Natural killer cell (primary cell): ENCODE measurements around the gene NRDE2. TPM values are rescaled to one million over a fixed set of nuclear protein-coding genes. Genes with fewer than 3 reads are reported as not detected.
A peak's percentile ranks its signal among the peaks of the same experiment; 100 is the strongest.

Experiments used
- ATAC-seq, 3 donors: fragments of 150-1000 bp in 2 of 3; fragments of 200-7000 bp in 1 of 3; cut with Tn5 transposase; 1 replicate in 1 of 3; 2 replicates in 2 of 3; pipeline ENCODE4 v1.10.0; 2021; ENCODE audit warnings: mild to moderate bottlenecking in 2 of 3, moderate library complexity in 2 of 3
- DNase-seq, 2 donors: peaks; one replicate each; pipeline versions ENCODE4 v3.0.0 to v3.0.0-alpha.2; 2013 to 2021; ENCODE audit warnings: mixed read lengths in 1 of 2
- H3K27ac ChIP-seq: one replicate; pipeline ENCODE4 v1.5.1; 2013; ENCODE audit warnings: mild to moderate bottlenecking, low read length
- H3K27me3 ChIP-seq: one replicate; pipeline ENCODE4 v1.6.1; 2013; ENCODE audit warnings: low read length; ENCODE audit not compliant: control insufficient read depth, insufficient read depth
- H3K36me3 ChIP-seq: one replicate; pipeline ENCODE4 v1.6.1; 2013; ENCODE audit warnings: low read length; ENCODE audit not compliant: control insufficient read depth, insufficient read depth
- H3K4me1 ChIP-seq: one replicate; pipeline ENCODE4 v1.6.1; 2013; ENCODE audit warnings: low read length; ENCODE audit not compliant: control insufficient read depth, insufficient read depth
- H3K4me3 ChIP-seq: one replicate; pipeline ENCODE4 v1.5.1; 2013; ENCODE audit warnings: low read length
- H3K9me3 ChIP-seq: one replicate; pipeline ENCODE4 v1.6.1; 2013; ENCODE audit warnings: low read length; ENCODE audit not compliant: control insufficient read depth, insufficient read depth
- H3K27ac Mint-ChIP-seq, 2 donors: one replicate each; pipeline ENCODE4 v1.8.0; 2022; ENCODE audit warnings: mild to moderate bottlenecking in 2 of 2, mixed read lengths in 2 of 2, moderate library complexity in 1 of 2
- H3K27me3 Mint-ChIP-seq, 2 donors: one replicate each; pipeline ENCODE4 v1.8.0; 2022; ENCODE audit warnings: low read depth in 2 of 2, mixed read lengths in 2 of 2
- H3K36me3 Mint-ChIP-seq: one replicate; pipeline ENCODE4 v1.8.0; 2022; ENCODE audit warnings: mixed read lengths
- H3K4me1 Mint-ChIP-seq, 2 donors: one replicate each; pipeline ENCODE4 v1.8.0; 2022; ENCODE audit warnings: mixed read lengths in 2 of 2
- H3K4me3 Mint-ChIP-seq: one replicate; pipeline ENCODE4 v1.8.0; 2022; ENCODE audit warnings: mild to moderate bottlenecking, moderate library complexity, mixed read lengths
- H3K9me3 Mint-ChIP-seq, 2 donors: one replicate each; pipeline ENCODE4 v1.8.0; 2022; ENCODE audit warnings: mixed read lengths in 2 of 2
- CTCF ChIP-seq: fragments of 200-600 bp; IDR thresholded peaks from one replicate; pipeline ENCODE4 v1.8.0; 2022; ENCODE audit warnings: antibody characterized with exemption
- WGBS: methylation state at CpG from one replicate; pipeline ENCODE4 v1.1.7; 2013; ENCODE audit warnings: missing lambda C conversion rate; ENCODE audit not compliant: insufficient coverage; 5-methylcytosine and 5-hydroxymethylcytosine counted together
- intact Hi-C: fragments of 100-400 bp; cut with micrococcal nuclease; formaldehyde crosslinking; loops from one replicate; pipeline ENCODE4 v1.14.2; 2022
- total RNA-seq, 4 donors: library from RNA; stranded (reverse); fragments of 120-200 nt in 1 of 4; gene quantifications; one replicate each; pipeline versions ENCODE4 v1.2.3 to v1.2.4, GENCODE V29; 2013 to 2022

Gene NRDE2
- total RNA-seq, 3 donors from 2014 or later (not counting 1 experiment from before 2014, with no cell fraction given) = 32.6 to 46.3 (median 40.7) TPM

GRCh38 chr14:90297876-90298629 lies 33.7 kb downstream of the NRDE2 start:
- TF ChIP-seq CTCF = no peak
- no peaks in the 10 kb centered on the region for H3K9me3 Mint-ChIP-seq
- Histone ChIP-seq H3K27ac (no peak overlapping the region), H3K36me3 (peaks cover 45% of the 10 kb centered on the region), H3K27me3 (no peaks in the 10 kb centered on the region), H3K4me3 (no peak overlapping the region), H3K4me1 (no peaks in the 10 kb centered on the region), H3K9me3 (no peaks in the 10 kb centered on the region)
- DNase-seq (no peak), ATAC-seq (no peak)
- intact Hi-C loops = no loop called here
- no peaks in the 10 kb centered on the region for H3K27me3 Mint-ChIP-seq
- H3K27ac Mint-ChIP-seq = no peak overlapping the region
- WGBS = 93% methylated on average over 10 of the region's 11 CpGs
- H3K4me1 Mint-ChIP-seq = peaks cover 10 to 14% of the 10 kb centered on the region in 2 donors
- no peak overlapping the region for H3K4me3 Mint-ChIP-seq
- peaks cover 13% of the 10 kb centered on the region for H3K36me3 Mint-ChIP-seq

GRCh38 chr14:90296641-90297040 lies 35.1 kb downstream of the NRDE2 start:
- H3K4me3 ChIP-seq = no peak overlapping the region
- H3K9me3 Mint-ChIP-seq = no peaks in the 10 kb centered on the region
- intact Hi-C loops = no loop called here
- no peak for ATAC-seq
- H3K27ac ChIP-seq = no peak overlapping the region
- no peak overlapping the region for H3K27ac Mint-ChIP-seq
- WGBS = 99% methylated on average over 7 of the region's 7 CpGs
- no peaks in the 10 kb centered on the region for H3K27me3 ChIP-seq
- peaks cover 8% of the 10 kb centered on the region for H3K36me3 Mint-ChIP-seq
- H3K4me1 ChIP-seq = no peaks in the 10 kb centered on the region
- H3K27me3 Mint-ChIP-seq = no peaks in the 10 kb centered on the region
- DNase-seq = no peak
- H3K4me1 Mint-ChIP-seq = peaks cover 10 to 14% of the 10 kb centered on the region in 2 donors
- H3K4me3 Mint-ChIP-seq = no peak overlapping the region
- no peaks in the 10 kb centered on the region for H3K9me3 ChIP-seq
- peaks cover 48% of the 10 kb centered on the region for H3K36me3 ChIP-seq
- no peak for TF ChIP-seq CTCF

GRCh38 chr14:90295870-90296516 lies 35.7 kb downstream of the NRDE2 start:
- peaks cover 47% of the 10 kb centered on the region for H3K36me3 ChIP-seq
- Mint-ChIP-seq H3K9me3 (no peaks in the 10 kb centered on the region), H3K27me3 (no peaks in the 10 kb centered on the region), H3K36me3 (peaks cover 9% of the 10 kb centered on the region), H3K4me3 (no peak overlapping the region), H3K27ac (no peak overlapping the region), H3K4me1 (peaks cover 8 to 11% of the 10 kb centered on the region in 2 donors)
- intact Hi-C loops = no loop called here
- no peak for TF ChIP-seq CTCF
- no peaks in the 10 kb centered on the region for H3K9me3 ChIP-seq
- H3K4me1 ChIP-seq = no peaks in the 10 kb centered on the region
- no peak overlapping the region for H3K27ac ChIP-seq
- peak in 1 of 3 donors; percentile 63 for ATAC-seq
- DNase-seq = no peak
- 91% methylated on average over 5 of the region's 5 CpGs for WGBS
- H3K27me3 ChIP-seq = no peaks in the 10 kb centered on the region
- no peak overlapping the region for H3K4me3 ChIP-seq
